Psoas muscle (tissue), 8 donors: Measurements from ENCODE around the gene INPP5E. TPM values are rescaled to one million over a fixed set of nuclear protein-coding genes. Genes with fewer than 3 reads are reported as not detected.

Source experiments
- ATAC-seq, 4 donors: fragments of 200-7000 bp; cut with Tn5 transposase; one replicate each; pipeline ENCODE4 v1.9.1; 2020; ENCODE audit warnings: moderate library complexity in 3 of 4, mild to moderate bottlenecking in 2 of 4
- DNase-seq, 2 donors: peaks; one replicate each; pipeline ENCODE4 v3.0.0-alpha.2; 2020
- H3K27ac ChIP-seq: fragments of 200-600 bp; one replicate; pipeline ENCODE4 v1.8.0; 2022
- H3K27me3 ChIP-seq, 3 donors: fragments of 200-600 bp in 1 of 3; one replicate each; pipeline versions ENCODE4 v1.6.1 to v1.8.0; 2013 to 2022; ENCODE audit warnings: low read length in 2 of 3, mild to moderate bottlenecking in 2 of 3, moderate library complexity in 1 of 3; ENCODE audit not compliant: insufficient read depth in 3 of 3
- H3K36me3 ChIP-seq, 2 donors: fragments of 200-600 bp in 1 of 2; one replicate each; pipeline versions ENCODE4 v1.6.1 to v1.8.0; 2013 to 2022; ENCODE audit warnings: low read depth in 1 of 2, mild to moderate bottlenecking in 1 of 2, moderate library complexity in 1 of 2; ENCODE audit not compliant: insufficient read depth in 1 of 2
- H3K4me1 ChIP-seq: fragments of 200-600 bp; one replicate; pipeline ENCODE4 v1.8.0; 2022
- H3K4me3 ChIP-seq: fragments of 200-600 bp; one replicate; pipeline ENCODE4 v1.8.0; 2022; ENCODE audit warnings: mild to moderate bottlenecking
- H3K9me3 ChIP-seq: fragments of 200-600 bp; one replicate; pipeline ENCODE4 v1.8.0; 2022
- CTCF ChIP-seq: fragments of 200-600 bp; IDR thresholded peaks from one replicate; pipeline ENCODE4 v1.8.0; 2022; ENCODE audit warnings: antibody characterized with exemption
- WGBS, 3 donors: extraction: QIAGEN DNeasy Blood & Tissue Kit; methylation state at CpG; one replicate each; pipeline versions ENCODE4 v1.1.6 to v1.1.7; 2013; 5-methylcytosine and 5-hydroxymethylcytosine counted together
- intact Hi-C, 2 donors: fragments of 100-400 bp; cut with DNase I; formaldehyde crosslinking; loops; one replicate each; pipeline versions ENCODE4 v1.11.0 to v1.14.2; 2022
- long read RNA-seq, 2 donors: library from polyadenylated mRNA; unstranded; transcript quantifications; one replicate each; pipeline ENCODE4 v2.0.0, GENCODE V29; 2021
- polyA plus RNA-seq, 3 donors: library from polyadenylated mRNA; stranded (reverse); fragments of 200-250 nt; gene quantifications; one replicate each; pipeline ENCODE4 v1.2.3, GENCODE V29; 2013
- total RNA-seq, 4 donors: library from RNA; stranded (reverse); fragmentation: NEBNext Ultra II Directional in 2 of 4; extraction: Animal tissue kit (Norgen Biotek cat#: 25700) in 2 of 4; gene quantifications; one replicate each; pipeline versions ENCODE4 v1.2.1 to v1.2.4, GENCODE V29; 2021 to 2023
- donor health status: healthy with polysubstance abuse.
- donor health status: DM: no; HTN: no; CAD: no; lungs with moderate emphysema.
- donor health status: Bipolar disorder and iron deficiency.
- donor health status: healthy.
- donor health status: DM: yes; HTN: yes; CAD: no.
- donor health status: DM: no; HTN: no; CAD: no.
- donor health status: DM: no; HTN: no; CAD: no.
- donor health status: DM: yes; HTN: yes; CAD: no.

Gene INPP5E
- total RNA-seq (1 to 10 TPM; 4.9 to 9.6 (median 7.4) TPM), polyA plus RNA-seq (1 to 10 TPM; 4.7 to 5.3 (median 4.8) TPM)
- long read RNA-seq, donor 1, full-length matches to known transcripts: 6 of 13 reads
- long read RNA-seq, donor 1, partial matches to known transcripts: 3 of 13 reads
- long read RNA-seq, donor 1, other reads (novel, unspliced or antisense): 4 of 13 reads
- long read RNA-seq, donor 2, full-length matches to known transcripts: 19 of 45 reads
- long read RNA-seq, donor 2, partial matches to known transcripts: 9 of 45 reads
- long read RNA-seq, donor 2, other reads (novel, unspliced or antisense): 17 of 45 reads

GRCh38 chr9:136439481-136440408 lies at the start of gene INPP5E:
Gene INPP5E, minus strand, starts transcription at chr9:136439845. Its CDS starts 426 bp downstream, at chr9:136439419.
- intact Hi-C loops: loop anchor here in 1 of 2 donors (5.0 kb wide), 1 partner anchor 38 kb away; no protein-coding TSS in a partner anchor
- peaks cover 0 to 54% of the 10 kb centered on the region in 2 donors for H3K36me3 ChIP-seq

GRCh38 chr9:136488247-136489214 lies 48.9 kb upstream of the INPP5E start:
- no peak overlapping the region for H3K4me3 ChIP-seq
- H3K27me3 ChIP-seq: no peaks in the 10 kb centered on the region
- H3K27ac ChIP-seq: no peak overlapping the region
- ATAC-seq (peak; percentile 59 to 76 (median 66)), DNase-seq (peak; percentile 75 to 86)
- H3K4me1 ChIP-seq: peaks cover 20% of the 10 kb centered on the region
- intact Hi-C loops: loop anchor here (1.0 to 5.0 kb wide), 4 partner anchors 59 to 204 kb away; partner anchors contain the start of gene NOTCH1 (in 1 of the 2)
- 8 to 18% (median 11%) methylated on average over 21 to 22 of the region's 22 CpGs for WGBS, 3 donors
- H3K36me3 ChIP-seq: no peaks in the 10 kb centered on the region
- H3K9me3 ChIP-seq: no peaks in the 10 kb centered on the region
- TF ChIP-seq CTCF: peak; percentile 99

More at GRCh38 chr9:136439481-136440408, at the start of gene INPP5E:
- 2 to 6% (median 5%) methylated on average over 45 to 90 of the region's 90 CpGs for WGBS, 3 donors
- TF ChIP-seq CTCF: peak; percentile 90
- peaks cover 26% of the 10 kb centered on the region for H3K4me1 ChIP-seq
- peak within 1 kb of the TSS; percentile 95 for H3K4me3 ChIP-seq
- H3K27ac ChIP-seq: peak within 1 kb of the TSS; percentile 79
- DNase-seq: peak; percentile 81 to 87
- ATAC-seq: peak; percentile 83 to 90 (median 88)
- H3K9me3 ChIP-seq: no peaks in the 10 kb centered on the region
- no peaks in the 10 kb centered on the region for H3K27me3 ChIP-seq

GRCh38 chr9:136487672-136488071 lies 48.0 kb upstream of the INPP5E start:
- Histone ChIP-seq H3K27ac (no peak overlapping the region), H3K27me3 (no peaks in the 10 kb centered on the region), H3K9me3 (no peaks in the 10 kb centered on the region), H3K4me3 (no peak overlapping the region), H3K4me1 (peaks cover 20% of the 10 kb centered on the region), H3K36me3 (no peaks in the 10 kb centered on the region)
- ATAC-seq (no peak), DNase-seq (no peak)
- no peak for TF ChIP-seq CTCF
- intact Hi-C loops: loop anchor here (1.0 to 5.0 kb wide), 4 partner anchors 60 to 205 kb away; partner anchors contain the start of gene NOTCH1 (in 1 of the 2)
- 81 to 91% (median 88%) methylated on average over 7 of the region's 7 CpGs for WGBS, 3 donors
